ENCODE measurements around the gene GYPB.
"Not testable (repeated sequence)": the region's sequence is repeated elsewhere in the genome, so short reads cannot be mapped to it uniquely, and the experiment has no call there.

The GYPB gene

GRCh38 chr4:144019277-144019676 is at the start of gene GYPB:
Gene GYPB, minus strand, starts transcription at chr4:144019380. Its CDS starts 93 bp downstream, at chr4:144019287.
- DNase-seq = not testable (repeated sequence)

GRCh38 chr4:144061556-144061955 is 42.4 kb upstream of the GYPB start:
- DNase-seq = not testable (repeated sequence)

GRCh38 chr4:144060234-144060859 is 41.2 kb upstream of the GYPB start:
- DNase-seq = not testable (repeated sequence)

GRCh38 chr4:144056800-144057199 is 37.6 kb upstream of the GYPB start:
- DNase-seq = no peak

- DNase-seq = not testable (repeated sequence)
Measured at GRCh38 chr4:144055336-144055735, 36.2 kb upstream of the GYPB start.

- DNase-seq = not testable (repeated sequence)
Measured at GRCh38 chr4:144051494-144051893, 32.3 kb upstream of the GYPB start.

GRCh38 chr4:144050631-144051030 is 31.5 kb upstream of the GYPB start:
- DNase-seq = not testable (repeated sequence)

- DNase-seq = not testable (repeated sequence)
Measured at GRCh38 chr4:144049495-144050424, 30.6 kb upstream of the GYPB start.

- DNase-seq = not testable (repeated sequence)
Measured at GRCh38 chr4:144044936-144045335, 25.8 kb upstream of the GYPB start.

GRCh38 chr4:144032580-144032979 is 13.4 kb upstream of the GYPB start:
- not testable (repeated sequence) for DNase-seq

- not testable (repeated sequence) for DNase-seq
Measured at GRCh38 chr4:144031875-144032274, 12.7 kb upstream of the GYPB start.

GRCh38 chr4:144031369-144031768 is 12.2 kb upstream of the GYPB start:
- DNase-seq = not testable (repeated sequence)

GRCh38 chr4:144030708-144031107 is 11.5 kb upstream of the GYPB start:
- DNase-seq = not testable (repeated sequence)

GRCh38 chr4:144026682-144027081 is 7.5 kb upstream of the GYPB start:
- not testable (repeated sequence) for DNase-seq

GRCh38 chr4:144024399-144025053 is 5.3 kb upstream of the GYPB start:
- not testable (repeated sequence) for DNase-seq

- DNase-seq = not testable (repeated sequence)
Measured at GRCh38 chr4:144022772-144023400, 3.7 kb upstream of the GYPB start.

GRCh38 chr4:144021336-144021990 is 2.3 kb upstream of the GYPB start:
- not testable (repeated sequence) for DNase-seq

GRCh38 chr4:144018223-144019000 is 768 bp downstream of the GYPB start:
- DNase-seq = not testable (repeated sequence)

GRCh38 chr4:144017271-144017670 is 1.9 kb downstream of the GYPB start:
- not testable (repeated sequence) for DNase-seq

GRCh38 chr4:144016057-144016605 is 3.0 kb downstream of the GYPB start:
- DNase-seq = not testable (repeated sequence)

GRCh38 chr4:144014808-144015207 is 4.4 kb downstream of the GYPB start:
- DNase-seq = no peak

Measured in NCI-H526 treated with DMSO at 0.1 percent for 48 hours (cell line).